Measurements from ENCODE around the gene MSX1.
A peak's percentile ranks its signal among the peaks of the same experiment; 100 is the strongest.

MSX1 gene

DNA sequence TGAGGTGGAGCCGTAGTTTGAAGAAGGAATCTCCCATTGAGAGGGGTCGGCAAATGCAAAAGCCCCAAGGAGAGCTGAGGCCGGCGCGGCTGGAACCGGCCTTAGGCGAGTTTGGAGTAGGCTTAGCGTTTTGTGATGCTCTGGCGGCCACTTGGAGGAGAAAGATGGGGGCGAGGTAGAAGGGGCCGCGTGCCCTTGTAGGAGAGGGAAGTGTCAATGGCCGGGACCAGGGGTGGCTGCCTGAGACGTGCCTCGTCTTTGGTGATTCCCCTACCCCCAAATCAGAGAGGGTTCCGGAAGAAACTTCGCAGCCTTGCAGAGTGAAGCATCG is 11.7 kb downstream of the MSX1 start:
- DNase-seq: no peak

- no peak for DNase-seq
Measured at GRCh38 chr4:4871573-4872313, 12.3 kb downstream of the MSX1 start.

- DNase-seq: no peak
Measured at GRCh38 chr4:4872314-4872903, 12.9 kb downstream of the MSX1 start.

DNA sequence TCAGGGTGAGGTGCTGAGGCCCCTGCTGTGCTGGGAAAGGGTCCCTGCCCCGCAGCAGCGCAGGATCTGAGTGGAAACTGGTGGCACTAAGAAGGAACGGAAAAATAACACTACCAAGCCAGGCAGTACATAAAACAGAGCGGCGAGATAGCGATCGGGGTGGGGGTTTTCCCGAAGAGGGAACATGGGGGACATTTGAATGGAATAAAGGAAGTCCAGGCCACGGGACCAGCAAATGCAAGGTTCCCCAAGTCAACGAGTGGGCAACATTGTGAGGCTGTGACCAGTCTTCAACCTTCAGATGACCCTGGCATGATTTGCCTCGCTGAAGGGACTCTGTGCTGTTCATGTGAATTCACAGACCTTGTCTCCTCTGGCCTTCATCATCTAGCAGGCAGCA is 13.7 kb downstream of the MSX1 start:
- no peak for DNase-seq

- no peak for DNase-seq
Measured at GRCh38 chr4:4874254-4874653, 14.8 kb downstream of the MSX1 start.

- DNase-seq: peak; percentile 24
Measured at GRCh38 chr4:4875147-4875546, 15.7 kb downstream of the MSX1 start.

GRCh38 chr4:4875611-4876010 is 16.1 kb downstream of the MSX1 start:
- no peak for DNase-seq

GRCh38 chr4:4876945-4877661 is 17.6 kb downstream of the MSX1 start:
- DNase-seq: no peak

- no peak for DNase-seq
Measured at GRCh38 chr4:4880492-4880891, 21.0 kb downstream of the MSX1 start.

DNA sequence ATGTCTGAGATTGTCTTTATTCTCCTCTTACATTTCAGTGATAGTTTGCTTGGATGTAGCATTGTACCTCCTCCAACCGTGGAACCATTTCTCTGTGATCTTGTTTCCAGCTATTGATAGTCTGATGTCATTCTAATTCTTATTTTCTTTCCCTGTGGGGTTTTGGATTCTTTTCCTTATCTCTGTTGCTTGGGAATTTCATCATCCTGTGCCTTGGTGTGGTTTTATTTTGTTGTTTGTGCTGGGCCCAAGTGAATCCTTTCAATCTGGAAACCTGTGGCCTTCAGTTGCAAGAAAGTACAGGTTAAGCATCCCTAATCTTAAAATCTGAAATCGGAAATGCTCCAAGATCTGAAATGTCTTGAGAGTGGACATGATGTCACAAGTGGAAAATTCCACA is 22.0 kb downstream of the MSX1 start:
- no peak for DNase-seq

GRCh38 chr4:4884611-4885010 is 25.1 kb downstream of the MSX1 start:
- no peak for DNase-seq

DNA sequence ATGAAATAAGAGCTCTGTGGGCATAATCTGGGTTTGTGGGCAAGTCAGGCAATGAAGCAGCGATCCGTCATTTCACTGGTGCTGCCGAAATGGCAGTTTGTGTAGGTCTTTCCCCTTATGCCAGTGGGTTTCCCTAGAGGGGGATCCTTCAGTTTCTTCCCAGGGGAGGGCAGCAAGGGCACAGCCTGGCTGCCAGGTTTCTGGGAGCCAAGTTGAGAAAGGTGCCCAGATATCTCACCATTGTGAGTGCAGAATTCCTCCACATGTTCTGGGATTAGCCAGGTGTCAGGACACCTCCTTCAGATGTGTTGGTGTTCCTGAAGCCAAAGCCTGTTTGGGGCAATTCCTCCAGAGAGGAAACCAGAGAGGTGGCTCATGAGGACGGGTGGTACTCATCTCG is 28.0 kb downstream of the MSX1 start:
- no peak for DNase-seq

- no peak for DNase-seq
Measured at GRCh38 chr4:4888695-4889094, 29.2 kb downstream of the MSX1 start.

- DNase-seq: no peak
Measured at GRCh38 chr4:4889781-4890180, 30.3 kb downstream of the MSX1 start.

DNA sequence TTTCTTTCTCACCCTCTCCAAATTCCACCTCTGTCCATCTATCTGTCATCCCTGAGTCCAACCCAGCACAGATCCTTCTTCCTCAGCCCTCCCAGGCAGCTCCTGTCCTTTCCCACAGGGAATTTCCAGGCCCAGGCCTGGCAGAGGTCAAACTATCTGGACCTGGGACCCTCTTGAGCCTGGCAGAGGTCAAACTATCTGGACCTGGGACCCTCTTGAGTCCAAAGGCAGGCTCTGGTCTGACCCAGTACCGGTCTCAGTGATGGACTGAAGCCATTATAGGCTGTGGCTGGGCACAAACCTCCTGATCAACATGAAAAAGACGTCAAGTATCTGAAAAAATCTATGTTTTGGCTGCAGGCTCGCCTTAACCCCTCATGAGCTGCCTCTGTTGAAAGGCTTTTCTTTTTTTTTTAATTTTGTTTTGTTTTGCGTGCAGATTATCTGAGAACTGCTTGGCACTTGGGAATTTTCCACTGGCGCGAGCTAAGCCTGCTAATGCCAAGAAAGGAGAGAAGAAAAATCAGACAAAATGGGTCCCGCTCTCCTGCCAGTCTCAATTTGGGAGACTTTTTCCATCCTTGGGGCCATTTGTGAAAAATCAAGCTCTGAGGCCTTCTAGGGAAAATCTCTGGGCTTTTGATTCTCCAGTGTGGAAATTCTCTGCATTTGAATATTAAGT is 31.2 kb downstream of the MSX1 start:
- no peak for DNase-seq

DNA sequence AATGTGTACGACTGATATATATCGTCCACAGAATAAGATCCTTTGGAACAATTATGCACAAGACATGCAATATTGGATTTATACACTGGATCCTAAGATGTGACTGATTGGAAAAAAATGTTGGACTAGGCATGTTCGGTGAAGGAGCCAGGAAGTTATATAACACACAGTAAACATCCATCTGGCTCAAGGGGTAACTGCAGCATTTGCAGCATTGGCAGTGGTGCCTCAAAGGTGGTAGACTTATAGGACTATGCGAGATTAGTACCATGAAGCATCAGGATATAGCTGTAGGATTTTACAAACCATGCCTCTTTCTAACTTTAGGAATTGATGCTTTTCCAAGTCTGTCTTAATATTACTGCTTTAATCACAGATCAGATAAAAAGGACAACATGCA is 34.3 kb downstream of the MSX1 start:
- DNase-seq: no peak

DNA sequence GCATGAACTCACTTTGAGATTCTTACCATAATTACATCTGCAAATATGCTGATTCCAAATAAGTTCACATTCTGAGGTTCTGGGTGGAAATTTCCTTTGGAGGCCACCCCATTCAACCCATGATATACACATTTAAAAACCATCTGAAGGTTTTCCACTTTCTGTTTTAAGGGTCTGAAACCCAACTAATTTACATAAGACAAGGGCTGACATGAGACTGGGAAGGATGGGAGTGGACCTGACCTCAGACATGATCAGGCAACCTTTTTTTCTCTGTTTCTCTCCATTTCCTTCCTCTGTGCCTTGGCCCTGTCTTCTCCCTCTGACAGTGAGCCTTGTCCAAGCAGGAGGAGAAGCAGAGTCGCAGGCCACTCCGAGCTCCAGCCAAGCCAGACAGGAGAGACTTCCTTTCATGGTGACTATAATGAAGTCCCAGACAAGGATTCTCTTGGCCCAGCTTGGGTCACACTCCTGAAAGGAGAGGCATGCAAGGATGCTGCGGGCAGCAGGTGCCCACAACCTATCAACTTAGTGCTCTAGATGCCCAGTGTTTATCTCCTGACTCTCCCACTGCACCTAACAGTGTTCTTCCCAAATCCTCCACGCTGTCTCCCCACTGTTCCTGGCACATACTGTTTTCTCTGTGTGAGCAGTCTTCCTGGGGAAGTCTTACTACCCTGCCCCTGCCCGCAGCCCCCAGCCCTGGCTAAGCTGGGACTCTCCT is 39.9 kb downstream of the MSX1 start:
- no peak for DNase-seq

DNA sequence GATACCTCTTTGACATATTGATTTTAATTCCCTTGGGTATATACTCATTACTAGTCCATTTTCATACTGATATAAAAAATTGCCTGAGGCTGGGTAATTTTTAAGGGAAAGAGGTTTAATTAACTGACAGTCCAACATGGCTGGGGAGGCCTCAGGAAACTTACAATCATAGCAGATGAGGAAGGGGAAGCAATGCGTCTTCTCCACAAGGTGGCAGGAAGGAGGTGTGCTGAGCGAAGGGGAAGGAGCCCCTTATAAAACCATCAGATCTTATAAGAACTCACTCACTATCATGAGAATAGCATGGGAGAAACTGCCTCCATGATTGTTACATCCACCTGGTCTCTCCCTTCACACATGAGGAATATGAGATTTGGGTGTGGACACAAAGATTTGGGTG is 42.4 kb downstream of the MSX1 start:
- DNase-seq: no peak

- DNase-seq: no peak
Measured at GRCh38 chr4:4912155-4912554, 52.7 kb downstream of the MSX1 start.

DNA sequence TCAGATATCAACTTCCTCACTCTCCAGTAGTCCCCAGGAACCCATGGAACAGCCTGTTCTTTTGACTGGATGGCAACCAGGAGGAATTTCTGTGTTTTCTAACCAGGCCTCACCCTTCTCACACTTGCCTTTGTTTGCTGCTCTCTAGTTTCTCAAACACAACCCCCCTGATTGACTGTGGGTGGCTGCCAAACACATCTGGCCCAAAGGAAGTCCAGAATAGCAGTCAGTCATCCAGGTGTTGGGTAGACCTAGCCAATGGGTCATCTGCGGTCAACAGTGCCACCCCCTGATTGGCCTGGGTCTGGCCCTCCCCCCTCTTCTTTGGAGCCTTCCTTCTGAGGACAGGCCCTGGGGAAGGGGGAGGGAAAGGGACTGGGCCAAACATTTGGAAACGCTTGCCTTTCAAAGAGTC is 53.7 kb downstream of the MSX1 start:
- no peak for DNase-seq
